GM21576 (cell line): Measurements from ENCODE around the gene MTMR4.
"Not testable (repeated sequence)": the region's sequence is repeated elsewhere in the genome, so short reads cannot be mapped to it uniquely, and the experiment has no call there.

ENCODE experiments used
- ATAC-seq: cut with Tn5 transposase; IDR thresholded peaks from one replicate; pipeline ENCODE4 v1.9.1; 2021; ENCODE audit warnings: mild to moderate bottlenecking, moderate library complexity; ENCODE audit not compliant: unreplicated experiment

MTMR4 gene

DNA sequence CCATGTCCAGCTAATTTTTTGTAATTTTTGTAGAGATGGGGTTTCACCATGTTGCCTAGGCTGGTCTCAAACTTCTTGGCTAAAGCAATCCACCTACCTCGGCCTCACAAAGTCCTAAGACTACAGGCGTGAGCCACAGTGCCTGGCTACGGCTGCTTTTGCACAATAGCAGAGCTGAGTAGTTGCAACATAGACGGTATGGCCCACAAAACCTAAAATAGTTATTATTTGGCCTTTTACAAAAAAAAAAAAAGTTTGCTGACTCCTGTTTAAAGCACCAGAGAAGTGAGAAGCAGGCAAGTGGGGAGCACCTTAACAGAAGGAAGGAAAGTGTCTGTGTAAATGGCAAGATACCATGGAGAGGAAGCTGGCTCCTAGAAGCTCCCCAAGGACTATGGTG lies 20.9 kb downstream of the MTMR4 start:
- ATAC-seq: no peak

DNA sequence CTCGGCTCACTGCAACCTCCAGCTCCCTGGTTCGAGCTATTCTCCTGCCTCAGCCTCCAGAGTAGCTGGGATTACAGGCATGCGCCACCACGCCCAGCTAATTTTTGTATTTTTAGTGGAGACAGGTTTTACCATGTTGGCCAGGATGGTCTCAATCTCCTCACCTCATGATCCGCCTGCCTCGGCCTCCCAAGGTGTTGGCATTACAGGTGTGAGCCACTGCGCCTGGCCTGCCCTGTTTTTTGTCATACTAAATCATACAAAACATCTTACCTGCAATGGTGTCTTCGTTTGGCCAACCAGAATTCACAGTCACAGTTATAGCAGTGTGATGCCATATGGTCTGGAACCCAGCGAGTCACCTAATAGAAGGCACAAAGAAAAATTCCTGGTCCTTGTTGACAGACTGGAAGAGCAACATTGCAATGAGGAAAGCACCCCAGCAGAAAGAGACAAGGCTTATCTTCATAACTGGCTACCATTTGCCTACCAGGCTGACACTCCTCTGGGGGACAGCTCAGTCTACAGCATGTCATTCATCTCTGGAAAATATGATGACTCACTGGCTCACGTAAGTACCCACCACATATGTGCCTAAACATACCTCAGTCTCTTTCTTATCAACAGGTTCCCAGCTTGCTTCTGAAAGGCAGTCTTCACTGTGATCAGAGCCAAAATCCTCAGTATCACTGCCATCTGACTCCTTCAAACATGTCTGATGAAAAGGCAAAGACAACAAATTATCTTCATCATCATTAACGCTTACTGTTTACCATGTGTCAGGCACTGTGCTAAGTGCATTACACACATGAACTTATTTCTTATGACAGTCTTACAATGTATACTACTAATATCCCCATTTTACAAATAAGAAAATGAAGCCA lies 22.0 kb downstream of the MTMR4 start:
- ATAC-seq: no peak

- ATAC-seq: no peak
Measured at GRCh38 chr17:58491510-58492045, 22.9 kb downstream of the MTMR4 start.

- ATAC-seq: no peak
Measured at GRCh38 chr17:58488428-58488890, 26.0 kb downstream of the MTMR4 start.

DNA sequence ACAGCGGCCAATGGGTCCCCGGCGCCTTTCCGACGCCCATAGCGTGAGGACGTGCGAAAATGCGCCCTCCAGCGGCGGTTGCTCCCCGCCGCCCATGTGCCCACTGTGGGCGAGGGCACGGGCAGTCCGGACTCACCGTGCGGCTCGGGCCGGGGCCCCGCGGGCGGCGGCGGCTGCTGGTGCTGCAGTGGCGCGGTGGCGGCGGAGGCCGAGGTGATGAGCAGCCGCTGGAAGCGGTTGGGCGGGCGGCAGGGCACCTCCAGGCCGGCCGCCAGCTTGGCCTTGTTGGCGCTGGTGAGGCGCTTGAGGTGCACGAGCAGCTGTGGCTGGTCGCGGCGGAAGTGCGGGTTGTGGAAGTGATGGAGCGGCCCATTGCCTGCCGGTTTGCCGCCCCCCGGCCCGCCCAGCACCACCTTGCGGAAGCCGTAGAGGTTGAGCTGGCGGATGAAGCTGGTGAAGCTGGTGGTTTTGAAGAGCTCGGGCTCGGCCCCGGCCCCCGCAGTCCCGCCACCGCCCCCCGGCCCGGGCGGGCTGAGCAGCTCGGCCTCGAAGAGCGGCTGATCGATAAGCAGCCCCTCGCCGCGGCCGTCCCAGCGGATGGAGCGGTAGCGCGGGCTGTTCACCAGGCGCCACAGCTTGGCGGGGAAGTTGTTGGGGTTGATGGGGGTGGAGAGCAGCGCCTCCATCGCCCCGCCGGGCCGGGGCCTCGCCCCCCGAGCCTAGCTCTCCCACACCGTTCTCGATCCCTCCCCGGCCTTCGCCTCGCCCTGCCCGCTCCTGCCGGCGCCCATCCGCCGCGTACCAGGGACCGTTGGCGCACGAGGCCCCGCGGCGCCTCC lies 26.6 kb downstream of the MTMR4 start, which contains the start of gene HSF5:
HSF5 (minus strand) TSS at position 820 of the 839 bp plus-strand sequence; CDS start at position 686, 134 bp downstream.
- no peak for ATAC-seq

GRCh38 chr17:58484600-58484999 lies 29.8 kb downstream of the MTMR4 start:
- no peak for ATAC-seq

DNA sequence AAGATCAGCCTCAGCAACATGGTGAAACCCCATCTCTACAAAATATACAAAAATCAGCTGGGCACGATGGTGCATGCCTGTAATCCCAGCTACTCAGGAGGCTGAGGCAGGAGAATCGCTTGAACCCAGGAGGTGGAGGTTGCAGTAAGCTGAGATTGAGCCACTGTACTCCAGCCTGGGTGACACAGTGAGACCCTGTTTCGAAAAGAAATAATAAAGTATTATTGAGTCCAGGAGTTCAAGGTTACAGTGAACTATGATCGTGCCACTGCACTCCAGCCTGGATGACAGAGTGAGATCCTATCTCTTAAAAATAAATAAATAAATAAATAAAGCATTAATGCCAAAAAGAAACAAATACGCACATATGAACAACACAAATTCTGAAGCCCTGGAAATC lies 32.6 kb downstream of the MTMR4 start:
- not testable (repeated sequence) for ATAC-seq

- ATAC-seq: no peak
Measured at GRCh38 chr17:58480090-58480489, 34.3 kb downstream of the MTMR4 start.

DNA sequence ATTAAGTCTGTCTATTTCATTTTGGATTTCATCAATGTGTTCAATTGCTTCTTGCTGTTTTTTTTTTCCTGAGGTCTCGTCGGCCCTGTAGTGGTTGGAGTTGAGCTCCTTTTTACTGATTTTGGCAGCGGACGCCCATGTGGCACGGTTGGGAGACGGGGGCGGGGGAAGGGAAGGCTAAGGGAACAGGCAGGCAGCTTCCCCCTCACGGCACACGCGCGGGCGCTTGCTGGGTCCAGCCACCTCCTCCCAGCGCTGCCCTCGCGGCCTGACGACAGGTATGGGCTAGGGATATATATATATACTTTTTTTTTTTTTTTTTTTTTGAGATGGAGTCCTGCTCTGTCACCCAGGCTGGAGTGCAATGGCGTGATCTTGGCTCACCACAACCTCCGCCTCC lies 37.6 kb downstream of the MTMR4 start:
- ATAC-seq: no peak

- ATAC-seq: no peak
Measured at GRCh38 chr17:58475985-58476384, 38.5 kb downstream of the MTMR4 start.

DNA sequence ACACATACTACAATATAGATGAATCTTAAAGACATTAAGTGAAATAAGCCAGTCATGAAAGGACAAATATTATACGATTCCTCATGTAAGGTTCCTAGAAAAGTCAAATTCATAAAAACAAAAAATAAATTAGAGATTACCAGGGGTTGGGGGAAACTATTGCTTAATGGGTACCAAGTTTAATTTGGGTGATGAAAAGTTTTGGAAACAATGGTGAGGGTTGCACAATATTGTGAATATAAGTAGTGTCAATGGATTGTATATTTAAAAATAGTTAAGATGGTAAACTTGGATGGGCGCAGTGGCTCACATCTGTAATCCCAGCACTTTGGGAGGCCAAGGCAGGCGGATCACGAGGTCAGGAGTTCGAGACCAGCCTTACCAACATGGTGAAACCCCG lies 44.1 kb downstream of the MTMR4 start:
- no peak for ATAC-seq

GRCh38 chr17:58468944-58469343 lies 45.5 kb downstream of the MTMR4 start:
- no peak for ATAC-seq

DNA sequence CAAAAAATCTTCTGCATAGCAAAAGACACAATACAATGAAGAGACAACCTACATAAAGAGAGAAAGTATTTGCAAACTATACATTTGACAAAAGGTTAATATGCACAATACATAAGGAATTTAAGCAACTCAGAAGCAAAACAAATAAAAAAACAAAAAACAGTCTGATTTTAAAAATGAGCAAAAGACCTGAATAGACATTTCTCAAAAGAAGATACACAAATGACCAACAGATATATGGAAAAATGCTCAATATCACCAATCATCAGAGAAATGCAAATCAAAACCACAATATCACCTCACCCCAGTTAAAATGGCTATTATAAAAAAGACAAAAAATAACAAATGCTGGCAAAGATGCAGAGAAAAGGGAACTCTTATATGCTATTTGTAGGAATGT lies 58.9 kb downstream of the MTMR4 start:
- ATAC-seq: no peak

DNA sequence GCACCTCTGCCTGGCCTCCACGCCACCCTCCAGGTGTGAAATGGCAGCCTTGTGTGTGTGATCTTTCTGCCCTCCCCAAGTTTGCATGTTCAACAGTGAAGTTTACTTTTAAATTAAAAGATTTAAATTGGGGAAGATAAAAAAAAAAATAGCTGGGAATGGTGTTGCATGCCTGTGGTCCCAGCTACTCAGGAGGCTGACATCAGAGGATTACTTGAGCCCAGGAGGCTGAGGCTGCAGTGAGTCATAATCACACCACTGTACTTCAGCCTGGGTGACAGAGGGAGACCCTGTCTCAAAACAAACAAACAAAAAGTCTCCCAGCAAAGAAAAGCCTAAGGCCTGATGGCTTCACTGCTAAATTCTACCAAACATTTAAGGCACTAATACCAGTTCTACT lies 61.7 kb downstream of the MTMR4 start:
- ATAC-seq: no peak

- ATAC-seq: peak; percentile 64
Measured at GRCh38 chr17:58447039-58447975, 67.1 kb downstream of the MTMR4 start.

- no peak for ATAC-seq
Measured at GRCh38 chr17:58446086-58446485, 68.4 kb downstream of the MTMR4 start.
